ENCODE measurements around the gene PIK3R2.

DNA sequence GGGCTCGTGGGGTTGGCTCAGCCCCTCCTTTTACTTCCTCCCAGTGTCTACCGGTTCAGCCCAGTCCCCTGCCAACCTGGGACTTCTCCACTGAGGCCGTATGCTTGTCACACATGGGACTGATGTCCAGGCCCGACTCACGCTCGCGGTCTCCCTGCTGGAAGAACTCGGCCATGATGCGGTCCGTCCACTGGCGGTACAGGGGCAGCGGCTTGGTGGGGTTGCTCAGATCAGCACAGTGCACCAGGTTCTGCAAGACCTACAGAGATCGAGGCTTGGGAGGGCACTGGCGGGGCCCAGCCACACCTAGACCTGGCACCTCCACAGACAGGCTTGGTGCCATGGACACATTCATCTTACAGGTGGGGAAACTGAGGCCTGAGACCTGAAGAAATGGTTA lies 58.7 kb downstream of the PIK3R2 start:
- TF ChIP-seq, protein P1, sequence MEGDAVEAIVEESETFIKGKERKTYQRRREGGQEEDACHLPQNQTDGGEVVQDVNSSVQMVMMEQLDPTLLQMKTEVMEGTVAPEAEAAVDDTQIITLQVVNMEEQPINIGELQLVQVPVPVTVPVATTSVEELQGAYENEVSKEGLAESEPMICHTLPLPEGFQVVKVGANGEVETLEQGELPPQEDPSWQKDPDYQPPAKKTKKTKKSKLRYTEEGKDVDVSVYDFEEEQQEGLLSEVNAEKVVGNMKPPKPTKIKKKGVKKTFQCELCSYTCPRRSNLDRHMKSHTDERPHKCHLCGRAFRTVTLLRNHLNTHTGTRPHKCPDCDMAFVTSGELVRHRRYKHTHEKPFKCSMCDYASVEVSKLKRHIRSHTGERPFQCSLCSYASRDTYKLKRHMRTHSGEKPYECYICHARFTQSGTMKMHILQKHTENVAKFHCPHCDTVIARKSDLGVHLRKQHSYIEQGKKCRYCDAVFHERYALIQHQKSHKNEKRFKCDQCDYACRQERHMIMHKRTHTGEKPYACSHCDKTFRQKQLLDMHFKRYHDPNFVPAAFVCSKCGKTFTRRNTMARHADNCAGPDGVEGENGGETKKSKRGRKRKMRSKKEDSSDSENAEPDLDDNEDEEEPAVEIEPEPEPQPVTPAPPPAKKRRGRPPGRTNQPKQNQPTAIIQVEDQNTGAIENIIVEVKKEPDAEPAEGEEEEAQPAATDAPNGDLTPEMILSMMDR (conservative IDR thresholded peaks at IDR 0.05; ENCODE audit: low read depth in 2 of 2), result no peak
- no peak for TF ChIP-seq POLR2AphosphoS5 (IDR thresholded peaks at IDR 0.05; ENCODE audit: low read depth)
- TF ChIP-seq, protein P2, sequence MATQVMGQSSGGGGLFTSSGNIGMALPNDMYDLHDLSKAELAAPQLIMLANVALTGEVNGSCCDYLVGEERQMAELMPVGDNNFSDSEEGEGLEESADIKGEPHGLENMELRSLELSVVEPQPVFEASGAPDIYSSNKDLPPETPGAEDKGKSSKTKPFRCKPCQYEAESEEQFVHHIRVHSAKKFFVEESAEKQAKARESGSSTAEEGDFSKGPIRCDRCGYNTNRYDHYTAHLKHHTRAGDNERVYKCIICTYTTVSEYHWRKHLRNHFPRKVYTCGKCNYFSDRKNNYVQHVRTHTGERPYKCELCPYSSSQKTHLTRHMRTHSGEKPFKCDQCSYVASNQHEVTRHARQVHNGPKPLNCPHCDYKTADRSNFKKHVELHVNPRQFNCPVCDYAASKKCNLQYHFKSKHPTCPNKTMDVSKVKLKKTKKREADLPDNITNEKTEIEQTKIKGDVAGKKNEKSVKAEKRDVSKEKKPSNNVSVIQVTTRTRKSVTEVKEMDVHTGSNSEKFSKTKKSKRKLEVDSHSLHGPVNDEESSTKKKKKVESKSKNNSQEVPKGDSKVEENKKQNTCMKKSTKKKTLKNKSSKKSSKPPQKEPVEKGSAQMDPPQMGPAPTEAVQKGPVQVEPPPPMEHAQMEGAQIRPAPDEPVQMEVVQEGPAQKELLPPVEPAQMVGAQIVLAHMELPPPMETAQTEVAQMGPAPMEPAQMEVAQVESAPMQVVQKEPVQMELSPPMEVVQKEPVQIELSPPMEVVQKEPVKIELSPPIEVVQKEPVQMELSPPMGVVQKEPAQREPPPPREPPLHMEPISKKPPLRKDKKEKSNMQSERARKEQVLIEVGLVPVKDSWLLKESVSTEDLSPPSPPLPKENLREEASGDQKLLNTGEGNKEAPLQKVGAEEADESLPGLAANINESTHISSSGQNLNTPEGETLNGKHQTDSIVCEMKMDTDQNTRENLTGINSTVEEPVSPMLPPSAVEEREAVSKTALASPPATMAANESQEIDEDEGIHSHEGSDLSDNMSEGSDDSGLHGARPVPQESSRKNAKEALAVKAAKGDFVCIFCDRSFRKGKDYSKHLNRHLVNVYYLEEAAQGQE (IDR thresholded peaks at IDR 0.05; ENCODE audit: unreplicated experiment), result no peak
- no peak for TF ChIP-seq ZNF114 (CRISPR knock-in tag; IDR thresholded peaks at IDR 0.05)
- TF ChIP-seq EZH2phosphoT487 (IDR thresholded peaks at IDR 0.05; ENCODE audit: unreplicated experiment), result no peak

Measured in GM23338 (cell line).